ENCODE data around the gene LYZL1.
"Not testable (repeated sequence)": the region's sequence is repeated elsewhere in the genome, so short reads cannot be mapped to it uniquely, and the experiment has no call there.

The LYZL1 gene

GRCh38 chr10:29332061-29332760 is 43.3 kb downstream of the LYZL1 start:
- no peak for DNase-seq (ENCODE audit: low spot score)

- no peak for DNase-seq (ENCODE audit: low spot score)
Measured at GRCh38 chr10:29332761-29333148, 43.9 kb downstream of the LYZL1 start.

GRCh38 chr10:29337526-29337925 is 48.7 kb downstream of the LYZL1 start:
- not testable (repeated sequence) for DNase-seq (ENCODE audit: low spot score)

- DNase-seq (ENCODE audit: low spot score): no peak
Measured at GRCh38 chr10:29343607-29344038, 54.8 kb downstream of the LYZL1 start.

- DNase-seq (ENCODE audit: low spot score): no peak
Measured at GRCh38 chr10:29344073-29344820, 55.4 kb downstream of the LYZL1 start.

GRCh38 chr10:29345144-29345909 is 56.5 kb downstream of the LYZL1 start:
- DNase-seq (ENCODE audit: low spot score): no peak

GRCh38 chr10:29345910-29346209 is 57.0 kb downstream of the LYZL1 start:
- DNase-seq (ENCODE audit: low spot score): no peak

- no peak for DNase-seq (ENCODE audit: low spot score)
Measured at GRCh38 chr10:29346296-29347001, 57.6 kb downstream of the LYZL1 start.

GRCh38 chr10:29348836-29349235 is 60.0 kb downstream of the LYZL1 start:
- DNase-seq (ENCODE audit: low spot score): no peak

- no peak for DNase-seq (ENCODE audit: low spot score)
Measured at GRCh38 chr10:29353305-29353704, 64.4 kb downstream of the LYZL1 start.

- DNase-seq (ENCODE audit: low spot score): no peak
Measured at GRCh38 chr10:29353887-29354561, 65.2 kb downstream of the LYZL1 start.

- no peak for DNase-seq (ENCODE audit: low spot score)
Measured at GRCh38 chr10:29355411-29355991, 66.6 kb downstream of the LYZL1 start.

GRCh38 chr10:29356931-29357330 is 68.1 kb downstream of the LYZL1 start:
- no peak for DNase-seq (ENCODE audit: low spot score)

GRCh38 chr10:29358010-29358616 is 69.2 kb downstream of the LYZL1 start:
- DNase-seq (ENCODE audit: low spot score): no peak

- not testable (repeated sequence) for DNase-seq (ENCODE audit: low spot score)
Measured at GRCh38 chr10:29360215-29360853, 71.5 kb downstream of the LYZL1 start.
